GM23338 (cell line): ENCODE measurements around the gene DHX58. TPM values are rescaled to one million over a fixed set of nuclear protein-coding genes. Genes with fewer than 3 reads are reported as not detected.

ENCODE experiments used
- ATAC-seq: fragments of 200-7000 bp; cut with Tn5 transposase; 3 replicates; pipeline ENCODE4 v1.9.1; 2020
- DNase-seq: peaks from one replicate; pipeline ENCODE4 v3.0.0-alpha.2; 2015; ENCODE audit warnings: low spot score
- H2AFZ ChIP-seq: fragments of 200-600 bp; sonication (generic); 2 replicates; pipeline ENCODE4 v1.8.0; 2016; ENCODE audit warnings: antibody characterized with exemption, mild to moderate bottlenecking, moderate library complexity
- H3F3A ChIP-seq: fragments of 200-600 bp; sonication (generic); replicated peaks from 2 replicates; pipeline ENCODE4 v1.8.0; 2017; ENCODE audit warnings: antibody characterized with exemption, mixed run types, low read depth
- H3K27ac ChIP-seq: fragments of 200-600 bp; sonication (generic); 2 replicates; pipeline ENCODE4 v1.6.1; 2016; ENCODE audit warnings: low read depth
- H3K27me3 ChIP-seq: fragments of 200-600 bp; sonication (generic); 2 replicates; pipeline ENCODE4 v1.8.0; 2016; ENCODE audit warnings: mild to moderate bottlenecking, mixed run types, moderate library complexity; ENCODE audit not compliant: insufficient read depth
- H3K36me3 ChIP-seq: fragments of 200-600 bp; sonication (generic); 2 replicates; pipeline ENCODE4 v1.8.0; 2016; ENCODE audit warnings: mild to moderate bottlenecking; ENCODE audit not compliant: insufficient read depth
- H3K4me1 ChIP-seq: fragments of 200-600 bp; sonication (generic); 2 replicates; pipeline ENCODE4 v1.8.0; 2016; ENCODE audit warnings: mild to moderate bottlenecking, moderate library complexity; ENCODE audit not compliant: insufficient read depth
- H3K4me2 ChIP-seq: fragments of 200-600 bp; sonication (generic); 2 replicates; pipeline ENCODE4 v1.7.1; 2017; ENCODE audit warnings: mixed run types
- H3K4me3 ChIP-seq: fragments of 200-600 bp; sonication (generic); 2 replicates; pipeline ENCODE4 v1.6.1; 2016; ENCODE audit warnings: mixed run types
- H3K79me2 ChIP-seq: fragments of 200-600 bp; sonication (generic); replicated peaks from 2 replicates; pipeline ENCODE4 v1.8.0; 2017; ENCODE audit warnings: mild to moderate bottlenecking; ENCODE audit not compliant: insufficient read depth
- H3K9me2 ChIP-seq: fragments of 200-600 bp; sonication (generic); 2 replicates; pipeline ENCODE4 v1.8.0; 2017; ENCODE audit not compliant: insufficient read depth
- H4K20me1 ChIP-seq: fragments of 200-600 bp; sonication (generic); replicated peaks from 2 replicates; pipeline ENCODE4 v1.8.0; 2017; ENCODE audit warnings: mild to moderate bottlenecking; ENCODE audit not compliant: insufficient read depth
- H3K27ac Mint-ChIP-seq: 2 replicates; pipeline ENCODE4 v1.8.0; 2020; ENCODE audit warnings: inconsistent platforms, mild to moderate bottlenecking, moderate library complexity, mixed read lengths
- H3K27me3 Mint-ChIP-seq: 3 replicates; pipeline ENCODE4 v1.8.0; 2022; ENCODE audit warnings: low read depth, mild to moderate bottlenecking, moderate library complexity, mixed read lengths, inconsistent platforms; ENCODE audit not compliant: insufficient read depth, poor library complexity
- H3K36me3 Mint-ChIP-seq: 3 replicates; pipeline ENCODE4 v1.8.0; 2021; ENCODE audit warnings: low read depth, mild to moderate bottlenecking, inconsistent platforms, moderate library complexity, mixed read lengths
- H3K4me1 Mint-ChIP-seq: 3 replicates; pipeline ENCODE4 v1.8.0; 2020; ENCODE audit warnings: mild to moderate bottlenecking, inconsistent platforms, mixed read lengths
- H3K4me3 Mint-ChIP-seq: 3 replicates; pipeline ENCODE4 v1.8.0; 2021; ENCODE audit warnings: moderate library complexity, mild to moderate bottlenecking, inconsistent platforms, mixed read lengths
- H3K9me3 Mint-ChIP-seq: 3 replicates; pipeline ENCODE4 v1.8.0; 2020; ENCODE audit warnings: moderate library complexity, mild to moderate bottlenecking, inconsistent platforms, mixed read lengths
- CTCF ChIP-seq, 2 experiments: fragments of 200-600 bp in 1 of 2; sonication (generic) in 1 of 2; conservative IDR thresholded peaks; 2 replicates each; pipeline versions ENCODE4 v1.5.1 to v1.6.1; 2016 to 2017; ENCODE audit warnings: antibody characterized with exemption in 2 of 2, low read depth in 2 of 2, mild to moderate bottlenecking in 2 of 2, moderate library complexity in 1 of 2
- EZH2 ChIP-seq: fragments of 200-600 bp; sonication (generic); IDR thresholded peaks from one replicate; pipeline ENCODE4 v1.8.0; 2017; ENCODE audit warnings: antibody characterized with exemption, mild to moderate bottlenecking, low read depth; ENCODE audit not compliant: unreplicated experiment
- EZH2phosphoT487 ChIP-seq: fragments of 200-600 bp; sonication (generic); IDR thresholded peaks from one replicate; pipeline ENCODE4 v1.8.1; 2018; ENCODE audit warnings: antibody characterized with exemption; ENCODE audit not compliant: unreplicated experiment
- JUNB ChIP-seq: IDR thresholded peaks from one replicate; pipeline ENCODE4 v1.6.1; 2016; ENCODE audit warnings: antibody characterized with exemption; ENCODE audit not compliant: unreplicated experiment
- POLR2AphosphoS5 ChIP-seq: IDR thresholded peaks from 2 replicates; pipeline ENCODE4 v1.6.1; 2016; ENCODE audit warnings: antibody characterized with exemption, low read depth
- ZNF114 ChIP-seq: fragments of 250-450 bp; sonication (Bioruptor Pico); IDR thresholded peaks from 2 replicates; pipeline ENCODE4 v1.5.0; 2020; ENCODE audit warnings: mild to moderate bottlenecking, moderate library complexity
- ZNF331 ChIP-seq: fragments of 250-450 bp; sonication (Bioruptor Pico); IDR thresholded peaks from 2 replicates; pipeline ENCODE4 v1.5.0; 2020; ENCODE audit warnings: low read depth, mild to moderate bottlenecking, moderate library complexity
- ZNF462 ChIP-seq: fragments of 250-450 bp; sonication (Bioruptor Pico); IDR thresholded peaks from 2 replicates; pipeline ENCODE4 v1.5.0; 2020; ENCODE audit warnings: mild to moderate bottlenecking, moderate library complexity
- polyA plus RNA-seq: library from polyadenylated mRNA; unstranded; fragments of >200 nt; fragmentation: Nextera tagmentation; extraction: Ambion mirVana; gene quantifications from 2 replicates; pipeline ENCODE4 v1.2.1, GENCODE V29; 2016
- total RNA-seq: library from RNA; depleted of rRNA; stranded (reverse); fragments of >200 nt; shearing (Covaris generic); gene quantifications from 2 replicates; pipeline ENCODE4 v1.2.3, GENCODE V29; 2014

The DHX58 gene
- total and polyA plus RNA-seq, 2 experiments from 2014 or later = 4.1 to 6.6 TPM

DNA sequence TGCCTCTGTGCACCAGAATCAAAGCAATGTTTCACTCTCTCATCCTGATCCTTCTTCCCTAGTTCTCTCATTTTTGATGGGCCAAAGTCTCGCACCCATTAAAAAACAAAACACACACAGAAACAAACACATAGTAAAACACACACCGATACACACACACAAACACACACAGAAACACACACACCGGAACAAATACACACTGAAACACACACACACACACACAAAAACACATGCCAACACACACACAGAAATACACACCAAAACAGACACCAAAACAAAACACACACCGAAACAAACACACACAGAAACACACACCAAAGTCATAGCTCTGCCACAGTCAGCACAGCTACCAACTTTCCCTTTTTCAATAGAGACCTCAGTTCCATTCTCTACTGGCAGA, 18.7 kb upstream of the DHX58 start:
- DNase-seq (no peak), ATAC-seq (no peak)
- Histone ChIP-seq H3K4me3 (no peak overlapping the region), H4K20me1 (peaks cover 12% of the 10 kb centered on the region), H3F3A (0 out of 2 replicates have a peak, but pooled peaks cover 4% of the 10 kb centered on the region), H3K4me2 (no peak overlapping the region), H3K27ac (no peak overlapping the region), H3K4me1 (peaks cover 6% of the 10 kb centered on the region; the same call in 1 of the 2 replicates), H3K79me2 (peaks cover 42% of the 10 kb centered on the region), H2AFZ (no peak overlapping the region), H3K9me2 (no peaks in the 10 kb centered on the region), H3K36me3 (peaks cover 3% of the 10 kb centered on the region), H3K27me3 (no peaks in the 10 kb centered on the region)
- H3K27ac Mint-ChIP-seq = peak overlapping the region; percentile 1; the same call in 1 of the 2 replicates
- H3K36me3 Mint-ChIP-seq = peaks cover 43% of the 10 kb centered on the region
- no peaks in the 10 kb centered on the region for H3K9me3 Mint-ChIP-seq
- peaks cover 29% of the 10 kb centered on the region for H3K4me1 Mint-ChIP-seq
- H3K27me3 Mint-ChIP-seq = peaks cover 17% of the 10 kb centered on the region
- no peak overlapping the region; the same call in 2 of the 3 replicates for H3K4me3 Mint-ChIP-seq
- TF ChIP-seq JUNB = no peak
- no peak for TF ChIP-seq EZH2phosphoT487
- TF ChIP-seq ZNF331 (CRISPR knock-in tag) = no peak
- no peak for TF ChIP-seq ZNF114 (CRISPR knock-in tag)
- no peak for TF ChIP-seq CTCF (conservative IDR thresholded peaks at IDR 0.05; ENCODE audit: low read depth in 2 of 2)
- no peak for TF ChIP-seq ZNF462 (CRISPR knock-in tag)
- TF ChIP-seq EZH2 = no peak
- TF ChIP-seq POLR2AphosphoS5 = no peak
